Subcutaneous adipose tissue (tissue), 4 donors: ENCODE measurements around the gene KCNK4. TPM values are rescaled to one million over a fixed set of nuclear protein-coding genes. Genes with fewer than 3 reads are reported as not detected.

Experiments
- CTCF ChIP-seq: fragments of 450-650 bp; IDR thresholded peaks from one replicate; pipeline ENCODE4 v1.5.1; 2016; ENCODE audit warnings: low read depth, mild to moderate bottlenecking, control low read depth, antibody characterized with exemption, moderate library complexity
- total RNA-seq, 4 donors: library from RNA; depleted of rRNA; stranded (reverse); fragments of >200 nt; gene quantifications; one replicate each; pipeline ENCODE4 v1.1.0, GENCODE V29; 2016

KCNK4 gene
- total RNA-seq, 4 donors from 2014 or later: not detected

DNA sequence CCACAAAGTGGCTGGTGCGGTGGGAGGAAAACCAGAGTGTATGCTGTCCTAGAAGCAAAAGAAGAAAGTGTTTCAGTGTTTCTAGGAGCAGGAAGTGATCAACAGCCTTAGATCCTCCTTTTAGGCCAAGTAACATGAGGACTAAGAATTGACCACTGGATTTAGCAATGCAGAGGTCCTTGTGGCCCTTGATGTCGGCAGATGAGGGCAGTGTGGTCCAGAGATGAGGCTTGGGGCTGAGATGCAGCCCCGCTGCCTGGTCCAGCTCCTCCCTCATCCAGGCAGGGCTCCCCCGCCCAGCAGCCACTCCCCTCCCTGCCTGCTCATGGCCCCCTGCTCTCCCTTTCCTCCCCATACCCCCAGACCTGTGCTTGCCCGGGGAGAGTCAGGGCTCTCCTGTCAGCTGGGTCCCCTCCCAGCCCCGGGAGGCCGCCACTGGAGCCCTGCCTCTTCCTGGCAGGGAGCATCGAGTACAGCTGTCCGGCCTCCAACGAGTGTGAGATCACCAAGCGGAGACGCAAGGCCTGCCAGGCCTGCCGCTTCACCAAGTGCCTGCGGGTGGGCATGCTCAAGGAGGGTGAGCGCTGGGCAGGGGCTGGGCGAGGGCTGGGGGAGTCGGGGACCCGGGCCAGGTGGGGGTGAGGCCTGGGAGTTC is 22.5 kb downstream of the KCNK4 start:
- no peak for TF ChIP-seq CTCF

DNA sequence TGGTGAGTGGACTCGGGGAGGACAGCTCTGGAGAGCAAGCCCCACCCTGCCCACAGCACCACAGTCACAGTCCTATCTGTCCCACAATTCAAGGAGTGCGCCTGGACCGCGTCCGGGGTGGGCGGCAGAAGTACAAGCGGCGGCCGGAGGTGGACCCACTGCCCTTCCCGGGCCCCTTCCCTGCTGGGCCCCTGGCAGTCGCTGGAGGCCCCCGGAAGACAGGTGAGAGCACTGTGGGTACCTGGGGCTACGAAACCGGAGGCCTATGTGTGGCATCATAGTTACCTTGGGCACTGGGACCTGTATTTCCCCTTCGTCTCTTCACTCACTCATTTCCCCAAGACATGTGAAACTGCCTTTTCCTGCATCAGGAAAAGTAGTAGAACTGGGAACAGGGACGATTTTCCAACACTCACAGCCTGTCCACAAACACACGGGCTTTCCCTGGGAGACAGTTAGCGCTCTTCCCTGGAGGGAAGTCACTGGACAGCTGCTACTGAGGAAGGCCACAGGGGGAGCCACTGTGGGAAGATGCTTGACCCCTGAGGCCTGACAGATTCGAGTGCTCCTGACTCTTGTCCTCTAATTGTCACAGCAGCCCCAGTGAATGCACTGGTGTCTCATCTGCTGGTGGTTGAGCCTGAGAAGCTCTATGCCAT is 23.2 kb downstream of the KCNK4 start:
- no peak for TF ChIP-seq CTCF

DNA sequence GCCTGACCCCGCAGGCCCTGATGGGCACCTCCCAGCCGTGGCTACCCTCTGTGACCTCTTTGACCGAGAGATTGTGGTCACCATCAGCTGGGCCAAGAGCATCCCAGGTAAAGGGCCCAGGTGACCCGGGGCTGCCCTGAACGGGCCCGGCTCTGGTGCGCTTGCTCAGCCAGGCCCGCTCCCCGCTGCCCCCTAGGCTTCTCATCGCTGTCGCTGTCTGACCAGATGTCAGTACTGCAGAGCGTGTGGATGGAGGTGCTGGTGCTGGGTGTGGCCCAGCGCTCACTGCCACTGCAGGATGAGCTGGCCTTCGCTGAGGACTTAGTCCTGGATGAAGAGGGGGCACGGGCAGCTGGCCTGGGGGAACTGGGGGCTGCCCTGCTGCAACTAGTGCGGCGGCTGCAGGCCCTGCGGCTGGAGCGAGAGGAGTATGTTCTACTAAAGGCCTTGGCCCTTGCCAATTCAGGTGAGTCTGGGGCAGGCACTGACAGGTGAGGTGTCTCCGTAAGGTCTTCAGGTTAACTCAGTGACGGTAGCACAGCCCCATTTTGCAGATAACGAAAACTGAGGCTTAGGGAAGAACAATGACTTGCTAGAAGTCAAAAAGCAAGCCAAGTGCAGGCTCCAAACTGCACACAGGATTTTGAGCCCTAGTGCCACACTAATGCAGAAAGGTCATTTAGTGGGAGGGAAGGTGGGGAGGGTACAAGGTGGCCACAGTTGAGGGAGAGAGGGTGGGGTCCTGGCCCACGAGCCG is 23.9 kb downstream of the KCNK4 start:
- no peak for TF ChIP-seq CTCF

- TF ChIP-seq CTCF: no peak
These were observed 25.7 kb downstream of the KCNK4 start for GRCh38 chr11:64316672-64317324.

GRCh38 chr11:64317325-64317960 is 26.3 kb downstream of the KCNK4 start, which contains the start of gene TRMT112:
TSS of gene TRMT112 (minus strand) at chr11:64317559. CDS start at chr11:64317526, 33 bp downstream.
- TF ChIP-seq CTCF: no peak

- TF ChIP-seq CTCF: no peak
These were observed 27.1 kb downstream of the KCNK4 start, which contains the start of gene PRDX5 for GRCh38 chr11:64317961-64318765. TSS of gene PRDX5 (plus strand) at chr11:64318121. CDS start at chr11:64318216, 95 bp downstream.
